GM21529 (cell line): ENCODE results near the gene WDPCP.
"Not testable (repeated sequence)": the region's sequence is repeated elsewhere in the genome, so short reads cannot be mapped to it uniquely, and the experiment has no call there.

Experiments
- ATAC-seq: cut with Tn5 transposase; IDR thresholded peaks from one replicate; pipeline ENCODE4 v1.9.1; 2021; ENCODE audit not compliant: unreplicated experiment

WDPCP gene

DNA sequence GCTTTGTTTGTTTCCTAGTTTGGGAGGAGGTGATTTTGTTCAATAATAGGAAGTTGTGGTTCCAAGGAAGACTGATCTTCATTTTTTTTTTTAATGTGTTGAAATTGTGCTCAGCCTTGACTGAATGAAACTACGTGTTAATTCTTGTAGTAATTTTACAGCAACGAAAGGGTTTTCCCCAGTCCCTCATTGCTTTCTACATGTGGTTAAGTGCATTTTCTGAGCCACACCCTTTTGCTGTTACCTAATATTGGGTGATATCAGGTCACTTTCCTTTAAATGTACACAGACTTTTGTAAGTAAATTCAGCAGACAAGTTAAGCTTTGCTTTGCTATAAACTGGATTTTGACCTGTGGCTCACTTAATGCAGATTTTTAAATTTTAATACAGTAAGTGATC is 464.1 kb downstream of the WDPCP start:
- peak; percentile 74 for ATAC-seq

DNA sequence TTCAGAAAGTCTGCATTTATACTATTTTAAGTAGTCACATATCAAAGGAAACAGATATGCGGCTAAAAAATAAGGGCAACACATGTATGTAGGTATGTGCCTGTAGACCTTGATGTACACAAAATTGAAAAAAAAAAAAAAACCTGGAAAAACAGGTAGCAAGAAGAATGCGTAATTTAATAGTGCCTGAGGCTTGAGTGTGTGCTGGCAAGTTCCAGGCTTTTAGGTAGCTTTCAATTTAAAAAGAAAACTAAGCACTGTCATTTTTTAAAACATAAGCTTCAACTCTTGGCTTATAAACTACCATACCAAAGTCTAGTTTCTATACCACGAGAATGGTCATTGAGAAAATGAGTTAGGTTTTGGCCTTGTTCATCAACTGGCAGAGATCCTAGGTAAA is 465.4 kb downstream of the WDPCP start:
- no peak for ATAC-seq

DNA sequence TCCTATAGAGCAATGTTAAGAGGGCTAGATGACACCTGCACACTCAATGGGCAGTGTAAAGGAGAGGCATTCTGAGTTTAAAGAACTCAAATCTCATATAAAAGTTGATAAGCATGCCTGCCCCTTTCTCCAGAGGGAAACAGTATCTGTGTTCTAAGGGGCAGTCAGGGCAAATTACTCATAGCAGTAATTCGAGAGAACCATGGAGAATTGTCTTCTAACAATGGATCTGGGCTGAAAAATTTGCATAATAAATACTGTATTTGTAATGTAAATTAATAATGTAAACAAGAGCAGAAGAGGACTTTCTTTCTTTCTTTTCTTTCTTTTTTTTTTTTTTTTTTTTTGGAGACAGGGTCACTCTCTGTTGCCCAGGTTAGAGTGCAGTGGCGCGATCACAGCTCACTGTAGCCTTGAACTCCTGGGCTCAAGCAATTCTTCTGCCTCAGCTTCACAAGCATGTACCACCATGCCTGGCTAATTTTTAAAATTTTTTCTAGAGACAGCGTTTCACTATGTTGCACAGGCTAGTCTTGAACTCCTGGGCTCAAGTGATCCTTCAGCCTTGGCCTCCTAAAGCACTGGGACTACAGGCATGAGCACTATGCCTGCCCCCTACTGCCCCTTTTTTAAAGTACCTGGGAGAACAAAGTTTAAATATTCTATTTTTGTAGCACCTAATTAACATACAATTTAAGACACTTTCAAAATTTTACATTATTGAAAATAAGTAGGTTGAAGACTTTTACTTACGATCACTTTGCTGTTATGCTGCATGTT is 467.0 kb downstream of the WDPCP start:
- ATAC-seq: no peak

DNA sequence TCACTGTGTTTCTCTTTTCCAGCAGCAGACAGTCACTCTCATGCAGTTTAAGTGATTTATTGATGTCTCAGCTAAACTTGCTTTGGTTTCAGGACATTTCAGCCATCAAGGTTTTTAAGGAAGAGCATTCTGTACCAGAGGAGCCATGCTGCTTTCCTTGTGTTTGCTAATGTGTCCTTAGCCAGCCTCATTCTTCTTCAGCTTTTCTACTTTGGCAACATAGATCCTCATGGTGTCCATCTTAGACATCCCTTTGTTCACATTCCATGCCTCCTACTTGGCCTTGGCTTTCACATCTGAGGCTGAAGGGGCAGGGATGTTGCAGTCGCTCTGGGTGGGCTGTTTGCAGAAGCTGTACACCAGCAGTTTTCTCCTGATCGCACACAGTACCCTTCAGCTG is 469.5 kb downstream of the WDPCP start:
- no peak for ATAC-seq

DNA sequence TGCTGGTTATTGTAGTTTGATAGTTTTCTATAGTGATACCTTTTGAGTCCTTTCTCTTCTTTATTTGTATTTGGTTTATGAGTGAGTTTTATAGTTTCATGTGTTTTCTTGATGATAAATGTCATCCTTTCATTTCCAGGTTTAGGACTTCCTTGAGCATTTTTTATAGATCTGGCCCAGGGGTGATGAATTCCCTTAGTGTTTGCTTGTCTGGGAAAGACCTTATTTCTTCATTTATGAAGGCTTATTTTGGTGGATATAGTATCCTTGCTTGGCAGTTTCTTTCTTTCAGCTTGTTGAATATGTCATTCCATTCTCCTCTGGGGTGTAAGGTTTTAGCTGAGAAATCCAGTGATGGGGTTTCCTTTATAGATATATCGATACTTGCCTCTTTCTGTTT is 483.8 kb downstream of the WDPCP start:
- no peak for ATAC-seq

DNA sequence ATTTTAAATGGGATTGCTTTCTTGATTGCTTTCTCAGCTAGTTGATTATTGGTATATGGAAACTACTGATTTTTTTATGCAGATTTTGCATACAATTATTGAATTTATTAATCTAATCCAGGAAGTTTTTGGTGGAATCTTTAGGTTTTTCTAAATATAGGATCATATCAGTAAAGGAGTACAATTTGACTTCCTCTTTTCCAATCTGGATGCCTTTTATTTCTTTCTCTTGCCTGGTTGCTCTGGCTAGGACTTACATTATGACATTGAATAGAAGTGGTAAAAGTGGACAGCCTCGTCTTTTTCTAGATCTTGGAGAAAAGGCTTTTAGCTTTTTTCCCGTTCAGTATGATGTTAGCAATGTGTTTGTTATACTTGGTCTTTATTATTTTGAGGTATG is 486.3 kb downstream of the WDPCP start:
- no peak for ATAC-seq

DNA sequence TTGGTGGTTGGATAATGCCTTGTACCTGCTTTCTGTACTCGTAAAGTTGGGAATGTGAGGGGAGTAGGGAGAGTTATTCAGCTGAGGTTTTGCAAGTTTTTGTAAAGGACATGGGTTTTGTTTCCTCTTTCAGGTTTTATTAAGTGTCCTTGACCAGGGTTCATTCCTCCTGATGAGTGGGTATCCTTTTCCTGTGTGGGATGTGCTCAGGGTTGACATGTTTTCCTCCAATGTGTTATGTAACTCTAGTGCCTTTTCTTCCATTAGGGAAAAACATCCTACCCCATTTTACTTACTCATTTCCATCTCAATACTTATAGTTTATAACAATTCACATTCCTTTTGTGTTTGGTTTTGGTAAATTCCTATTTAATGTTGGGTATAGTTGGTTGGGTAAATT is 489.2 kb downstream of the WDPCP start:
- no peak for ATAC-seq

GRCh38 chr2:63096491-63096890 is 491.8 kb downstream of the WDPCP start:
- no peak for ATAC-seq

DNA sequence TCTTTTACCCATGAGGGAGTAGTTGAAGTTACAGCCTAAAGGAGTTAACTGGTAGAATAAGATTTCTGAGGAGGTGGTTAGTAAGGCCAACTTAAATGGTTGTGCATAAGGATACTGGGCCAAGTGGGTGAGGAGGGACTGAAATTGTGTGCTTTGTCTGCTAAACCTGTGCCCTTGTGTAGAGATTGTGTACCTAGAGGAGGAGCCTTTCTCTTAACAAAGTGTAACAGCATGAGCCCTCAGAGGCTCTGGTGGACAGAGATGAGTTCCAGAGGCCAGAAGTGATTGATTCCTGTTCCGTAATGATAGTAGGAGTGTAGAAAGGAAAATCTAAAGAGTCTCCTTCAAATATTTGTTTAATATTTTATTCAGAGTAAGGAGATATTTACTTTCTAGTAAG is 494.8 kb downstream of the WDPCP start:
- no peak for ATAC-seq

GRCh38 chr2:63092857-63093256 is 495.4 kb downstream of the WDPCP start:
- ATAC-seq: no peak

- no peak for ATAC-seq
Observed at GRCh38 chr2:63092401-63092800, 495.9 kb downstream of the WDPCP start.

DNA sequence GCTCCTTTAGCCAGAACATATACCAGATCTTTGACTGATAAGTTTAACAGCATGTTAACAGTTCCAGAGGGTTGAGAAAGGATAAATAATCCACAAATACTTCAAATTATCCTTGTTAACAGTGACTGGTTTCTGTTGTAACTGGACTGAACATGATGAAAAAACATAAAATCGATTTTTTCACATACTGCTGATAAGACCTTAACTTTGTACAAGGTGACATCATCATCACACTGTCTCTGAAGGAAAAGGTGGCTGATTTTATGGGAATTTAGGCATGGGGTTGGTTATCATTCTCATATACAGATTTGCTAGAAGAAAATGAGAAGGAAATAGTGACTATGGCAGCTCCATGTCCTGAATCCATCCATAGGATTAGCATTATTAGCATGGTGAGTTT is 501.6 kb downstream of the WDPCP start:
- ATAC-seq: no peak

DNA sequence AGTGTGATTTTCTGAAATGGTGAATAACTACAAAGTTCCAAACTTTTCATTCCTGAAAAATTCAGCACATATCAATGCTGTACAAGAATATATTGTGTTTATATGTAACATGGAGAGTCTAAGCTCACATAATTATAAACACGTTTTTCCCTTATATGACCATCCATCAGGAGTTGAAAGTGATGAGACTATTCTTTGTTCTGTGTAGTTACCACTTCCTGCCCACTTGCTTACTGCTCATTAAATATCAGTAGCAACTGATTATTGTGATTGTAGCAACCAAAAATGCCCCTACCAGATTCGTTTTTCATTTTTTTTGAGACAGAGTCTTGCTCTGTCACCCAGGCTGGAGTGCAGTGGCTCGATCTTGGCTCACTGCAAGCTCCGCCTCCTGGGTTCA is 506.9 kb downstream of the WDPCP start:
- no peak for ATAC-seq

- no peak for ATAC-seq
Observed at GRCh38 chr2:63078852-63079606, 509.2 kb downstream of the WDPCP start.

DNA sequence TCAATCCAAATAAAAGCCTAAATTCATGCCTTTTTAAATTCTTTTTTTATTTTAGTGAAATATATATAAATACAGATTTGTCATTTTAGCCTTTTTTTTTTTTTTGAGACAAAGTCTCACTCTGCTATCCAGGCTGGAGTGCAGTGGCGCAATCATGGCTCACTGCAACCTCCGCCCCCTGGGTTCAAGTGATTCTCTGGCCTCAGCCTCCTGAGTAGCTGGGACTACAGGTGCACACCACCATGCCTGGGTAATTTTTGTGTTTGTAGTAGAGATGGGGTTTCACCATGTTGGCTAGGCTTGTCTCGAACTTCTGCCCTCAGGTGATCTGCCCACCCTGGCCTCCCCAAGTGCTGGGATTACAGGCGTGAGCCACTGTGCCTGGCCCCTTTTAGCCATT is 513.9 kb downstream of the WDPCP start:
- not testable (repeated sequence) for ATAC-seq

- no peak for ATAC-seq
Observed at GRCh38 chr2:63073994-63074393, 514.3 kb downstream of the WDPCP start.

DNA sequence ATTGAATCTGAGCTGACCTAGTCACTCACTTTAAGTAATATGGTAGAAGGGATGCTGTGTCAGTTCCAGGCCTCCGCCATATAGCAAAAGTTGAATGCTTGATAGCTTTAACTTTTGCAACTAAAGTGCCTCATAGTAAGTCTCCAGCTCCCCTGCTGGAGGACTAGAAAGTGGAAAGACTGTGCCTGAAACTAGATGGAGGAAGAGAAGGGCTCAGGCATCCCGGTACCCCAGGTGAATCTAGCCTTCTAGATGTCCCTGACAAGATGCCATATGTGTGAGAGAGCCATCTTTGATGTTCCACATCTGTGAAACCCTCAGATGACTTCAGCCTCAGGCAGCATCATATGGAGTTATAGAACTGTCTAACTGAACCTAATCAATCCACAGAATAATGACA is 516.6 kb downstream of the WDPCP start:
- no peak for ATAC-seq
